Colon (tissue), 2 donors: ENCODE results near the gene GJA5.

ENCODE experiments used
- FAIRE-seq: peaks from 2 replicates; lab custom pipeline; 2012; peaks lifted over from hg19 to GRCh38; lab: Jason Lieb, UNC
- donor health status: control.
- donor health status: control.

The GJA5 gene

DNA sequence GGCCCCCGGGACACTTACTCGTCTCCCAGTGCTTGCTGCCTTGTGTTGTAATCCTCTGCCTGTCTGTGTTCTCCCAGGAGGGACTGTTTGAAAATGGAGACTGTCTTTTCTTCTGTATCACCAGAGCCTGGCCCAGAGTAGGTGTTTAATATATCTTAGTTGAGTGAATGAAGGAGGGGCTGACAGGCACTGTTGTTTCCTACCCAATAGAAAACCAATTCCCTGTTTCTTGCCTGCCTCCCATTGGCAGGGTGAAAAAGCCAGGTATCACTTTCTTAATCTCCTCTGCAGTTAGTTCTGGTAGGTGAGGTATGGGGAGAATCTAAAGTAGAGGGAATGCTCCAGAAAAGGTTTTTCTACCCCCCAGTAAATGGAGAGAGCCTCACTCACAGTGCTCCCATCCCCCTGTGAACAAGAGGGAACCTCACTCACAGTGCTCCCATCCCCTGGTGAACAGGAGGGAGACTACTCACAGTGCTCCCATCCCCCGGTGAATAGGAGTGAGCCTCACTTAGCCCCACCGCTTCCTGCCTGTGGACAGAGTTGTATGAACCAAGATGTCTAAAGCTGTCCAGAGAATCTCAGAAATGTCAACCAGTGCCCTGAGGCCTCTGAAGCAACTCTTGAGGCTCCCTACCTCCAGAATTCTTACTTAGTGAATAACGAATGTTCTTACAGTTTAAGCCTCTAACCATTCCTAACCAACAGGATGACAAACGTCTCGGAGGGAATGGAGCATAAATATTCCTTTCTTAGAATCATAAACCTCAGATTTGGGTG, at the start of gene GJA5:
TSS of gene GJA5 (minus strand) at position 122 of the 780 bp plus-strand sequence. CDS start 1,364 bp downstream, outside the sequence.
- no peak for FAIRE-seq

DNA sequence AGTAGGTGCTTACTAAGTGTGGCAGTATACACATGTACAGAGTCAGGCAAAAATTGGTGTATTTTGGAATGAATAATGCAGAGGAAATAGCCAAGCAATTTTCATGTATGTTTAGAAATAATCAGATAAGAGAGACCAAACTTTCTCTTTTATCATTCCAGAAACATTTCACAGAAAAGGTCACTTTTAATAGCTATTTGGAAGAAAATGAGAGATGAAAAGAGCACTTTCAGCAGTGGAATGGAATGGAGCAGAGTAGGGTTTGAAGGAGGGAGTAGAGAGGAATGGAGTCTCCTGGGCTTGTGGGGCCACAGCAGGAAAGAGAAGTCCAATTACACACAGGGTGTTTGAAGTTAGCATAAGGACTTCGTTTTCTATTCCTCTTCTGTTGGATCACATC, 48.8 kb upstream of the GJA5 start:
- no peak for FAIRE-seq

DNA sequence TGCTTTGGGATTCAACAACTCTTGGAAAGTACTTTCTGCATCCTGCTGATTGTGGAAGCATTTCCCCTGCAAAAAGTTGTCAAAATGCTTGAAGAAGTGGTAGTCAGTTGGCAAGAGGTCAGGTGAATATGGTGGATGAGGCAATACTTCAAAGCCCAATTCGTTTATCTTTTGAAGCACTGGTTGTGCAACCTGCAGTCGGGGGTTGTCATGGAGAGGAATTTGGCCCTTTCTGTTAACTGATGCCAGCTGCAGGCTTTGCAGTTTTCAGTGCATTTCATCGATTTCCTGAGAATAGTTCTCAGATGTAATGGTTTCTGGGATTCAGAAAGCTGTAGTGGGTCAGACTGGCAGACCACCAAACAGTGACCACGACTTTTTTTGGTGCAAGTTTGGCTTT, 47.6 kb upstream of the GJA5 start:
- no peak for FAIRE-seq

DNA sequence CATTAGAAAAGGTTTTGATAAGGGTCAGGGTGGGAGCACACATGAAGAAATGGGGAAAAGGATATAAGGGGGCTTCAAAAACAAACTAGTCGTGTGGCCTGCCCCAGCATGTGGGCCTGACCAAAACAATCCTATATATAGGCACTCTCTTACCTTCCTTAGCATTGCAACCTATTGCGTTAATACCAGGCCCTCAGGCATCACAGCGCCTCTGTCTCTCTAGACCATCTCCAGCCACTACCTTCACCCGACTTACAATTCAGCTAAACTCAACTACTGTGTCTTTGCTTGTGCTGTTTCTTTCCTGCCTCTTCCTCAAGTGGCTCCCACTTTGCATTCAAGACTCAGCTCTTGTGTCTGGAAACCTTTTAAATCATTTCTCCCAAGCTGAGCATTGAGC, 47.0 kb upstream of the GJA5 start:
- FAIRE-seq, result no peak

DNA sequence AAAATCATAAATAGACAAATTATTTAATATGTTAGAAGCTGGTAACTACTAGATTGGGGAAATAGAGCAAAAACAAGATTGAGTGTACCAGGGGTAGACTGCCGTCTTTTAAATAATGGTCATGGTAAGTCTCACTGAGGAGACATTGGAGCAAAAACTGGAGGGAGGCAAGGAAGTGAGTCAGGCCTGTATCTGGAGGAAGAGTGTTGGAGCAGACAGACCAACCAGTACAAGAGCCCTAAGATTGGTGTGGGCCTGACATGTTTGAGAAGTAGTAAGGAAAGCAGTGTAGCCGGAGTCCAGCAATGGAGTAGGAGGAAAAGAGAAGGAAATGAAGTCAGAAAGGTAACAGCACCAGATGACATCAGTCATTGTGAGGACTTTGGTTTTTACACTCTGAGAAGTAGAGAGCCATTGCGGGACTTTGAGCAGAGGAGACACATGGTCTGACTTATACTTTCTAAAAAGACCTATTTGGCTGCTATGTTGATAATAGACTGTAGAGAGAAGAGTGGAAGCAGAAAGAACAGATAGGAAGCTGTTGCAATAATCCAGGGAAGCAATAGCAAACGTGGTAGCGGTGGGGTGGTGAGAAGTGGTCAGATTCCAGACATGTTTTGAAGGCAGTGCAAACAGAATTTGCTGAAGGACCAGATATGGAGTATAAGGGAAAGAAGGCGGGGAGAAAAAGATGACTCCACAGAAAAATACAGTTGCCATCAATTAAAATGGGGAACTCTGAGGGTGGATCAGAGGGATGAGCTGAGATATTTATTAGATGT, 44.7 kb upstream of the GJA5 start:
- no peak for FAIRE-seq

DNA sequence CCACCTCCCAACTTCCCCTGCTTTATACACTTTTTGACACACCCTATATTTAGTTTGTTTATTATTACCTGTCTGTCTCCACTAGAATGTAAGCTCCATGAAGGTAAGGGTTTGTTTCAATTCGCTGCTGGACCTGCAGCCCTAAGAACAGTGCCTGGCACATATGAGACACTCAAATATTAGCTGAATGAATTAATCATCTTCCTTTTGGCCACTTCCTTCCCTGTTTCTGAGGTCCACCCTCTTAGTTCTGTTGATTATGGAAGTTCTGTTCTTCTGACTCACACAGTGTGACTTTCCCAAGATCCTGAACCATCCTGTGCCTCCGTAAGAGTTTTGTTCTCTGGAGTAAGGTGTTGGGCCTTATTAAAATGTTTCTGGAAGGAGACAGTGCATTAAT, 40.4 kb upstream of the GJA5 start:
- no peak for FAIRE-seq

DNA sequence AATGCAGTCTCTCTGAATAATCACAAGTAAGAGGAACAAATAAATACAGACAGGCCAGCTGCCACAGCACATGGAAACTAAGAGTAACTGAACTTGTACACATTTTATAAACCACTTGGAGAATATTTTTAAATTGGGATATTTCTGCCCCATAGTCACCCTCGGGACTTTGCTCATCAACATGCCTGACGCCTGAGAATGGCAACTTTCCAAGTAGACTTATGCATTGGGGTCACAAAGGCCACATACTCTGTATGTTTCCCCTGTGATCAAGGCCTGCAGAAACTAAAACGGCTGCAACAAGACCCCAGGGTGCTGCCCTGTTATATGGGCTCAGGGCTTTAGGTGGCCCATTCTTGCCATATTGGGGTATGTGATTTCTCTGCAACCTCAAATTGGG, 38.3 kb upstream of the GJA5 start:
- no peak for FAIRE-seq

DNA sequence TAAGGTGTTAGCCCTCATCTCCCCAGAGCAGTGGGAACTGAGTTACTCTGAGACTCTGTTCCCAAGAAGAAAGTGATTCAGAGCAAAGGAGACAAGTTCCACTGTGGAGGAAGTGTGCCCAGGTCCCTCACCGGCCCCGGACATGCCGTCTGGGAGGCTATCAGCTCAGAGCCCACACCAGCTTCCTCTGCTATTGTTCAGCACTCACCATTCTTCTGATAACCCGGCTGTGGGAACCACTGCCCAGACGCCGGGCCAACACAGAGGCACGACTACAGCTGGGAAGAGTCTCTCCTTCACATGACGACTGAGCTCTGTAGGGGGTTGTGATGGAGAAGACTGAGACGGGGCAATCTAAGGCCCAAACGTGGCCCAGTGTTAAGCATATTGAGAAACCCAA, 34.2 kb upstream of the GJA5 start:
- FAIRE-seq, result no peak

DNA sequence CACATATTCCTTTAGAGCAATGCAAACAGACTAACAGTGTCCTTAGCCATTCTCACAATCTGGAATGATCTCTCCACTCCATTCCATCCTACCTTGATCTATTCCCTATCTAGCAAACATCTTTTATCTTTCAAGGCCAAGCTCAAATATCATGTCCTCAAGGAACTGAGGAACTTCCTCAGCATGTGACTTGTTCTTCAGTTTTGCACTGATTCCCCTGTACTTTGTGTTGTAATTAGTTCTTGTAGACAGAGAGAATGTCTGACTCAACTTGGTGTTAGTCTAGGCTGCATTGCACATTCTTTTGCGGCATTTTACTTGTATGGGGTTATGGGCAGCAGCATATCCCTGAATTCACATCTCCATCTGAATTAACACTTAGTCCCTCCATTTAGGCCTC, 31.5 kb upstream of the GJA5 start:
- no peak for FAIRE-seq

DNA sequence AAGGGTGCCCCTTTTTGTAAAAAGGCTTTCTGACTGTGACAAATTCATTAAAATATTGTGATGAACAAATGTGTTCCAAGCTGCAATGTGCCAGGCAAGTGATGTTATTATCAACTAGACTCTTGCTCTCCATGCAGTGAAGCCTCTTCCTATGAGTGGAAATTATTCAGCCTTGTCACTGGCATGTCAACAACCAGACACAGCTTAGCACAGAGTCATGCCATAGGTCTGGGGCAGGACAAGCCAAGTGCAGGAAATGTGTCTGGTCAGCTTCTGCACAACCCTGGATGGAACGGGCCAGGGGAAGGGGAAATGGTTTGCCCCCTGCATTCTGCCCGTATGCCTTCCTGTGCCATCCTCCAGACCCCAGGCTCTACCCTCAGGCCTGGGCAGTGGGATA, 27.4 kb upstream of the GJA5 start:
- no peak for FAIRE-seq

DNA sequence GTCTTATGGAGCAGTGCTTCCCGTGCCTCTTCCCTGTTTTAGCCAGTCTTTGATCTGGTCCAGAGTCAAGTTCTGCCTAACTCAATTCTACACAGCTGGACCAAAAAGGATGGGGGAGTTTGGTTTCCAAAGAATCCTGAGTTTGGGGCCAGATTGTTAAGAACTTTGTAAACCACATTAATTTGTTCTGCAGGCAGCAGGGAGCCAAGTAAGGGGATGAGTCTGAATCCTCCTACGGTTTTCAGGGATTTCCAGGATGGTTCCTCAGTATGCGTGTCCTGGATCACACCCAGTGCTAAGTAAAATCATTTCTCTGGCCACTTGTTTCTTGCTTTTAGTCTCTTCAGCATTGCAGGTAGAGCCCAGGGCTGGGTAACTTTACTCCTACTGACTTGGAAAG, 26.1 kb upstream of the GJA5 start:
- no peak for FAIRE-seq

DNA sequence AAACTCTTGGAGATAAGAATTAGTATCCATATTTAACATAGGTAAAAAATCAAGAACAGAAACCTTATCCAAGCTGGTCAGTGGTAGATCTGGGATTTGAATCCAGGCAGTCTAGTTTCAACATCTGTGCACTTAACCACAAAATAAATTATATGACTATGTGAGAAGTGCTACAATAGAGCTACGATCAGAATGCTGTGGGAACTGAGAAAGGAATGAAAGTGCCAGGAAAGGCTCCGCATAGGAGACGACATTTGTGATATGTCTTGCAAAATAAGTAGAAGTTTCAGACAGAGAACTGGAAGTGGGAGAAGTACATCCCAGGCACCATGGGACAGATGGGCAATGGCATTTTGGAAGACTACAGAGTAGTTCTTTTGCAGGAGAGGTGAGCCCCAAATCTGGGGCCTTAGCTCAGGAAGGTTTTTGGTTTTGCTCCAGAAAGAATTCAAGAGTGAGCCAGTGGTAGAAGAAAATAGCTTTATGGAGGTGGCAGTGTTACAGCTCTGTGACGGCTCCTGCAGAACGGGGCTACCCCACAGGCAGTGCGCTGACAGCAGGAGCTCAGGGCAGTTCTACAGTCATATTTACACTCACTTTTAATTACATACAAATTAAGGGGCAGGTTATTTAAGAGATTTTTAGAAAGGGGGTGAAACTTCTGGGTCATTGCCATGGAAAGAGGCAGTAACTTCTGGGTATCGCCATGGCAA, 25.5 kb upstream of the GJA5 start:
- no peak for FAIRE-seq

DNA sequence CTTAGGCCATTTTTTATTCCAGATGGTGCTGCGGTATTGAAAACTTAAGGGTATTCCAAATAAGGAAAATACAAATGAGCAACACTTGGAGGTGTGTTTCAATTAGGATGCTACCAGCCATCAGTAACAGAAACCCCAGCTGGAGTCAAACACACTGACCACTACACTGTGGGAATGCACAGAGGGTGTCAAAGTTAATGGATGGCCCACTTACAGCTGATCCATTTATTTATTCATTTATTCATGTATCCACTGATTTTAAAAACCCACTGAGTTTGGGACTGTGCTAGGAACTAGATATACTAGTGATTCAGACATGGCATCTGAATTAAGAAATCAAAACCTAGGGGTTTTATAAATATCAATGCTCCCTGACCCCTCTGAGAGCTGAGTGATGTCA, 24.5 kb upstream of the GJA5 start:
- no peak for FAIRE-seq

DNA sequence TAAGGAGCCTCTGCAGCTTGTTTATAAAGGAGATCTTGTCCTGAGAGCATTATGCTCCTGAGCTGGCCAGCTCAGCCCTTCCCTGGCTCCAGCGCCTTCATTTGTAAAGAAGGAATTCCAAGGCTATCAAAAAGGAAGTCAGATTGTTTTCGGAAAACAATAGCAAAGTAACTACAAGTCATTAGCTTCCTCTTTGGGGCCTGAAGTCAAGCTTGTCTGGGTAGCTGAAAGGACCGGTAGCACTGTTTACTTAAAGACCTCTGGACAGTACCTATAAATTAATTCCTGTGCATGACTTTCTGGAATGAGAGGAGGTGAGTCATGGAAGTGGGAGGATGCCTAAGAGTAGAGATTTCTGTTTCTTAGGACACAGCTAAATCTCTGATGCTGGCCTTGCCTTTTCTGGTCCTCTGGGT, 20.7 kb upstream of the GJA5 start:
- no peak for FAIRE-seq

DNA sequence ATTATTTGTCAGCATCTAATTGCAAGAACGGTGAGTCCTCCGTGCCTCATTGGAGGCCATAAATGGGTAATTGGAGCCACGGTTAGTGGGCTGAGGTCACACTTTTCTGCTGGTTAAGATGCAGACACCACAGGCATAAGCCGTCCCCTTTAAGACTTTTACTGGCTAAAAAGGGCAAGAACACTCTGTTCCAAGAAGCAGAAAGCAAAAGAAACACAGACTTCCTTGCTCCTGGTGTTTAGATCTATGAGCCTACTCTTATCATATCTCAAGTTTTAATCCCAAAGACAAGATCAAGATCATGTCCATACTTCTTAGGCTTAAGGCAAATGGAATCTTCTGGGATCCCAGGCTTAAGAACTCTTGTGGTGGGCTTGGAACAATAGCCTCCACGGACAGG, 17.3 kb upstream of the GJA5 start:
- FAIRE-seq, result no peak

DNA sequence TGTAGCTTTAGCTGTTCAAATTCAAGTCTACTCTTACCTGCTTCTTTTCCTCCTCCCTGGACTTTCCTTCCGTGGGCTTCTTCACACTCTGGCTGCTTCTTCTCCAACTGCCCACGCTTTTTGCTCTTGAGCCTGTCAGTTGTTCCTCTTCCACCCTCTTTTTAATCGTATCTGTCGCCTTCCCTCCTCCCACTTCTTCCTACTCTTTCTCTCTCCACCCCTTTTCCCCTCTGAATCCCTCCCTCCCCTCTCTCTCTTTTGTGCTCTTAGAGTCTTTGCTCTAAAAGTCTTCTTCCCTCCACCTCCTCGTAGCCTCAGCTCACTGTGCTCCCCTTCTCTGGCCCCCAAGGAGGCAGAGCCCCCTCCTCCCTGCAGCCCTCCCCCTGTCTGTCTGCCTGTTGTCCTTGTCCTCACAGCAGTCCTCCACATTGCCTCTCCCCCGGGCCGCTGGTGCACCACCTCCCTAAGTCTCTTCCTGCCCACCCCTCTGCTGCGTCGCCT, 12.9 kb upstream of the GJA5 start:
- no peak for FAIRE-seq

DNA sequence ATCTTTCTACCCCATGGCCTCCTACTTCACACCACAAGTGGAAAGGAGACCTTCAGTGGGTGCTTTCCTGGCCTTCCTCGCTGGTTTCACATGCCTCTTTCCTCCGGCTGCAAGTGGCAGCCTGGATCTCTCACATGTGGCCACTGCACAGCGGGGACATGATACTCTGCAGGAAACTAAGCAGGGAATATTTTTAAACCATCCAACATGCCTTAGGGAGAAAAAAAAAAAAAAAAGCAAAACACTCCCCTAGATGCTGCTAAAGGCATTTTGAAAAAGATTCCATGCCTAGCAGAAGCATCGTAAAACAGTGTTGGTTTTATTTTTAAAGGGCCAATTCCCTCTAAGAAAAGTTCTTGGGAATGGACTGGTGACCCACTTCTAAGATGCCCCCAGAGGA, 12.2 kb upstream of the GJA5 start:
- no peak for FAIRE-seq

DNA sequence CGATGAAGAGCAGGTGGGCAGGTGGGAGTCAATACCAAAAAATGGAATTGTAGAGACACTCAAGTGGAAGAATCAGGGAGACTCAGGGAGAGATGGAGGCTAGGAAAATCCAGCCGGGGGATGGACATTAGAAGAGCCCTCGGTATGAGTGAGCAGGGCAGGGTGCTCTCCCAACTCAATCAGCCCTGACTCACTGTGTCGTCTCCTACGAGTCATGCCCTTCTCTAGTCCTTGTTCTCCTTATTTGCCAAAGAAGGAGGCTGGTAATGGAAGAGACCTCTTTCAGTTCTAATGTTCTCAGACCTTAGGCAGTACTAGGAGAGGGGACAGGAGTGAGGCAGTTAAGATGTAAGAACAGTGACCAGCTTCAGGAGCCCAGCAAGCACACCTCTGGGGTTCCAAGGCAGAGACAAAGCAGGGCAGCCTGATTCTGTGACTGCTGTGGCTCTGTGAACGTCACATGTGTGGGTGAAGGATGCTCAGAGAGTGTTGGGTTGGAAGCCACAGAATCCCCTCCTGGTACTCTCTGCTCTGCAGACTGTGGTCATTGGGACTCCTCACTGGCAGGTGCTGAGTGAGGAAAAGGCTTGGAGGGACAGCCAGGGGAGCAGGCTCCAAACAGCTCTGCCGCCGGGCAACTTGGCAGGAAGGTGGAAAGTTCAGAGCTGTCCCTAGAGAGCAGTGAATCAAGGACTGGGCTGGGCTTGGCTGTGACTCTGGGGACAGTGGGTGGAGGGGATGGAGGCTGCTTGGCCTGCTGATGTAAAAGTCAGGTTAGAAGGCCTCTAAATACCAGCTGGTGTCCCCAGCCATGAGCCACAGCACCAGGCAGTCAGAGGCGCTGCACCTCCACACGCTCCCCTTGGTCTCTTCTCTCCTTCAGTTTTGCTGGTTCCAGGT, 11.1 kb upstream of the GJA5 start:
- FAIRE-seq, result no peak

DNA sequence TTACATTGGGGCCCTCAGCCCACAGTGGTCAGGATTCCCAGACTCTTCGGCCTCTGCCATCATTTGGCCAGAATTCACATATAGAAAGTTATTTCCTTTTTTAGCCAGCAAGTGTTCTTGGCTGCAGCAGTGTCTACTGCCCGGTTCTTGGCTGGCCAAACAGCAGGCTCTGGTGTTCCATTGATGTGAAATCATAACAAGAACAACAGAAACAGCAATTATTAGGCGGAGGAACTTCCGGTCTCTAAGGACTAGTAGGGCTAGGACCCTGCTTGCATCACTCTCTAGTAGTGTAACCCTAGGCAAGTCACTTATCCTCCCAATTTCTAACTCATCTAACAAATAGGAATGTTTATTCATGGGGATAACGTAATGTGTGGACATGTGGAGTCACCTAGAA, 8.7 kb upstream of the GJA5 start:
- FAIRE-seq, result no peak

DNA sequence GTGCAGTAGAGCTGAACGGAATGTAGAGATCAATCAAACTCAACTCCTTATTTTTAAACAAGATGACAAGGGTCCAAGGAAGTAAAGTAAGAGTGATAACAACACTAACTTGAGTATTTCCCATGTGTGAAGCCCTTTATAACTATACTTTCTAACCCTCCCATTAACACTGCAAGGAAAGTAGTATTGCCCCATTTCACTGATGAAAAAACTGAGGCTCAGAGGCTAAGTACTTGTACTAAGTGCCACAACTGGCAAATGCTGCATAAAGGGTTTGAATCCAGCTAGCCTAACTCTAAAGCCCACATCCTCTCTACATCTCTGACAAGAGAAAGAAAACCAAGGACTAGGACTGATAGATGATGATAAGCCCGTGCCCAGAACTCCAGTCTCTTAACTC, 8.2 kb upstream of the GJA5 start:
- FAIRE-seq, result no peak

DNA sequence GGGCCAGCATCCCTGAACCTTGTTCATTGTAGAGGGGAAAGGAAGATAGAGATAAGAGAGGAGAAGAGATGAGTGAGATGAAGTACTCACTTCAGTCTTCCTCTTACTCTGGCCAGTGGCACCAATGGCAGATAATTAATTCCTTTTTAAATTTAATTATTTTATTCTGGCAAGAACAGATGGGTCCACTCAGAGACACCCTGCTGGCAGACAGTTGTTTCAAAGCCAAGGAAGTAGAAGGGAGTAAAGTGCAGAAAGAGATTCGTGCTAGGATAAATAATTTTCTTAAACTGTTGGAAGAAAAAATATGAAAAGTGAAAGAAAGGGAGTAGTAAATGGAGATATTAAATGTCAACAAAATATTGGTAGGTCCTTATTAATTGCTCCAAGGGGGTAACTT, 7.7 kb upstream of the GJA5 start:
- FAIRE-seq, result no peak
